NCI-H1092 (cell line): ENCODE results near the gene SYNCRIP.
"Not testable (repeated sequence)": the region's sequence is repeated elsewhere in the genome, so short reads cannot be mapped to it uniquely, and the experiment has no call there.

Source experiments
- DNase-seq: peaks from one replicate; lab custom pipeline; 2025; lab: John Stamatoyannopoulos, UW

The SYNCRIP gene

DNA sequence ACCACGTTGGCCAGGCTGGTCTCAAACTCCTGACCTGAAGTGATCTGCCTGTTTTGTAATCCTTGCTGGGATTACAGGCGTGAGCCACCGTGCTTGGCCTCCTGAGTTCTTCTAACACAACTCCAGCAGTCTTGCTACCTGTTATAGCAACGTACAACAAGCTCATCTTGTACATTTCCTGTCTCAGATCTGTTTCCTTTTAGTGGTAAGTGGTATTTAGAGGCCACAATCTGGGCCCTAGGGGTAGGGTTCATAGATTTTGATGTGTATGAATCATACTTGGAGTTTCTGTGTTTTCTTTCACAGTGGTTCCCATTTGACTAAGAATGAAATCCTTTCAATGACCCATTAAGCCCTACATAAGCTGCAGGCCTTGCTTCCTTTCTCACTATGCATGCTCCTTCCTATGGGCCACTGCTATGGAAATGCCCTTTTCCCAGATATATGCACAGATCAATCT lies 27.1 kb upstream of the SYNCRIP start:
- no peak for DNase-seq

DNA sequence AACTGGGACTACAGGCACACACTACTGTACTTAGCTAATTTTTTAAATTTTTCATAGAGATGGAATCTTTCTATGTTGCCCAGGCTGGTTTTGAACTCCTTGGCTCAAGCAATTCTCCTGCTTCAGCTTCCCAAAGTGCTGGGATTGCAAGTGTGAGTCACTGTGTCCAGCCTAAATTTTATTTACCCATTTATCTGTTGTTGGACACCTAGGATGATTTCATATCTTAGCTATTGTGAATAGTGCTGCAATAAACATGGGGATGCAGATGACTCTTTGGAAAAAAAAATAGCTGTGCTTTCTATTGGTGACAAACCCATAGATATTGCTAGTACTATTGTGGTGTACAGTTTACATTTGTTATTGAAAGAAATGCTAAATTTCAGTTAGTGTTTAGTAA lies 19.6 kb upstream of the SYNCRIP start:
- no peak for DNase-seq

DNA sequence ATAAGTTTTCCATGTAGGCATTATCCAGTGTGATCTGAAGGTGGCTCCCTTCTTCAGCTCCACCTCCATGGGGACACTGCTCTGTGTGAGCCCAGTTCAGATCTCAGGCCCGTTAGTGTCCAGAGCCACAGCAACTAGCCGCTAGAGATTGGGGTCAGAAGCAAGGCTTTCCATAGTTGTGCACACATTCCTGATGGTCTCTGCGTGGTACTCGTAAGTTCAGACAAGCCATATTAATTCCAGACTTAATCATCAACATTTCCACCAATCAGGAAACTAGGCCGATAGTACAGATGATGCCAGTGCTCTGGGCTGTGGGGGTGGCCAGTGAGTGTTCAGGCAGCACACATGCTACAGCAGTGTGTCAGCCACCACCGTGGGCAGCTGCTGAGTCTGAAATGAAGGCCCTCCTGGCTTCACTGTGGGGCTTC lies 17.5 kb upstream of the SYNCRIP start:
- no peak for DNase-seq

DNA sequence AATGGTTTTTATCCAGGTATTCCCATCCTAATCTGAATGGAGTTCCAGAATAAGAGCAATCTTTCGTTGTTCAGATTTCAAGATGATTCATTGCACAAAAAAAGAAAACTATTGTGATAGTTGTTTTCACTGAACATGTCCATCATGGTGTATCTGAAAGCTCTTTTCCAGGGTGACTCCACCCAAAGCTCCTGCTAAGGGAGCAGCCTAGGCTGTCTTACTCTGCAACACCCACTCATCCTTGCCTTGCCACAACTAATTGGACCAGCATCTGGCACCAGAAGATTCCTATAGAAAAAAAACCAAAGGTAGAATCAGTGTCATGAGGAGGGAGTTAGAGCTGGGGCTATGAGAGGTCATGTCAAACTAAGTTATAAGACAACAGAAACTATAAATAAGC lies 7.9 kb upstream of the SYNCRIP start:
- DNase-seq: no peak

DNA sequence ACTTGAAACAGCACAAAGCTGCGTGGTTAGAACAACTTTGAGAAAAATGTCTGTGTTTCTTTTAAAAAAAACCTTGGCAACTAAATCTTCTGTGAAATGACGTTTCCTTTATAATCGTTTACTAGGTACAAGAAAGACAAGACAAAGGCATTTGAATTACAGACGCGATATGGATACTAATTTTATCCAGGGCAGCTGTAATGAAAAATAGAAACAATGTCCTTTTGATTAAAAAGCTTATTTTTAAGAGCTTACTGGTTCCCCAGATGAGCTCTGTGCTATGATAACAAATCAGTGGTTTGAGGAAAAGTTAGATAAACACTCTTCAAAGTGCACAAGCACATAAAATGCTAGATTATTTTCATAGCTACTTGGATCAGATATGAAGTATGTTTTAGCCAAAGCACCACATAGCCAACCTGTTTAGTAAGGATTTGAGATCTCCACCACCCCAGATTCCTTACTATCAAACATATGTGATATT lies 1.6 kb upstream of the SYNCRIP start:
- no peak for DNase-seq

DNA sequence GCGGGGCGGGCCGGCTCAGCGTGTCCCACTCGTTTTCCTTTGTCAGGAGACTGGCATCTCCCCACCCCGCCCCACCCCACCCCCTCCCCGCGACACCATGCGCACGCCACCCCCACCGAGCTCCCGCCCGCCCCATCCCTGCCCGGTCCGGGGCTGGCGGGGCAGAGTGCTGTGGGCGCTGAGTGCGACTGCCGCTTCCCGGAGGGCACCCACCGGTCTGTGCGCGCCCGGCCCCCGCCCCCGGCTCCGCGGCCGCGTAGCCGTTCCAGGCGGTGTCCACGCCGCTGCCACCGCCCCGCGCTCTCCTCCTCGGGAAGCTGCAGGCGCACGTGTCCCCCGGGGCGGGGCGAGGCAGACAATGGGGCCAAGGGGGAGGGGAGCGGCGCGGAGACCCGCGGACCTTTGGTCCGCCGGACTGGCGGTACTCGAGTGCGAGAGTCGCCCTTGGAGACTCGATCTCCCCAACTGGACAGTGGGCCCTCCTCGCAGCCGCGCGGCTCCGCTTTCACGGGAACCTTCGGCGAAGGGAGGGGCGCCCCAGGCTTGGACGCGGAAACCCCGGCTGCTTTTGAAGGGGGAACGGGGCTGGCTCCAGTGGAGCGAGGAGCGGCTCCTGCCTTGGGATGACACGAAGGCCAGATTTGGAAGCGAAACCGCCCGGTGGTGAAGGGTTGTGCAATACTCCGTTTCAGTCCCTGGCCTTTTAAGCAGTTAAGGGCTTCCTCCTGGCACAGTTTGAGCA lies 1.0 kb upstream of the SYNCRIP start:
- peak; percentile 78 for DNase-seq

DNA sequence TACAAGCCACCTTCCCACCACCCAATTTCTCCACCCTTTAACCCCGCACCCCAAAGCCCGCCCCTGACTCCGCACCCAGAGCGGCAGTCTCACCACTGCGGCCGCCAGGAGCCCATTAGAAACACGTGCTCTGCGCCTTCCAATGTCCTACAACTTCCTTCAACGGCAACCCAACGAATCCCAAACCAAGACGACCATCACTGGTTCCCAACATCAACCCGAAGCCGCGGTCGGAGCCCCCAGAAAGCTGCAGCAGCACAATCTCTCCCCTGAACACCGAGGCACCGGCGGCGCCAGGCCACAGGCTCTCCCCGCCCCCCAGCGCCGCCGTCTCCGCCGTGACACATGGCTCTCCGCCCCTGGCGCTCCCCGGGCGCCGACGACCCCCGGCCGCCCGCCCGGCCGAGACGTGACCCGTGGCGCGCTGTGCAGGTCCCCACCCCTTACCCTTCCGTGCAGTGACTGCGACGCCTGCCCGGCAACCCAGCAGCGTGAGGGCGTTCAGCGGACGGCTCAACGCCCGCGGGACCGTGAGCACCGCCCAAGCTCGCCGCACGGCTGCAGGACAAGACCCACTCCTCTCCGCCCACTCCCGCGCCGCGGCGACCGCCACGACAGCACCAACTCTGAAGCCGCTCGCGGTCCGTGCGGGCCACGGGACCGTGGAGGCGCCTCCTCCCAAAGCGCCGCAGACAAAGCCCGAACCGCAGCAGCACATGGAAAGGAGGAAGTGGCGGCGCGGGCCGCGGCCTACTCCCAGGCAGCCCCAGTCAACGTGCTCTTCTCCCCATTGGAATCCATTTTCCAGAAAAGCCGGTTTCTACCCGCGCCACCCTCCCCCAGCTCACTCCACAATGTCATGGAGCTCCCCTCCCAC lies 551 bp downstream of the SYNCRIP start:
- peak; percentile 10 for DNase-seq

DNA sequence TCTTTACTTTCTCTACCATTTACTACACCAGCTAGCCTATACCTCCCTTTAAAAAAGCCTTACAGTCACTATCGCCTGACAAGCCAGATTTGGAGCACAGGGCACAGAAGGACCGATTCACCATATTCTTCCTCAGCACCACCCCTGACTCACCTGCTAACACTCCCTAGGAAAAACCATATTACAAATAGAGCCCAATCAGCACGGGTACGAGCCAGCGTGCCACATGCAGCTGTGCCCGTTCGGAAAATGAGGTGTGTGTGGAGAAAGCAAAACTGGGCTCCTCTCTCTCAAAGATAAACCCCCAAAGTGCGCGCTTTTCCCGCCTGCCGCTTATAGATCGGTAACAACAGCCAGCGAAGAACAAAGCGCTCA lies 1.2 kb downstream of the SYNCRIP start:
- no peak for DNase-seq

DNA sequence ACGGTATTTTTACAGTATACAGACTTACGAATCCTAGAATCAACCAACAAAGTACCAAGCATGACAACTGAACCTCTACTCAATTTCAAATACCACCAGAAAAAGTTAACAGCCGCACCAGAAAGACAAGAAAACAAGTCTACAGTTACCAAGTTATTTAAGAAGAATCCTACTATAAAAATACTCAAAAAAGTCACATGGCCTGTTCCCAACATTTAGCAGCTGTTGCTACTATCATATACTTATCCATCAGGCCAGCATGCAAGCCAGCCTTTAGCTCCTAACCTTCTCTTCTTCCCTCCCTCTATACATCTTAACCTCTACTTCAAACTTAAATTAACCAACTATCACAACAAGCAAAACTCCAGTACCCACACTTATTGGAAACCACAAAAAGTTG lies 1.9 kb downstream of the SYNCRIP start:
- no peak for DNase-seq

DNA sequence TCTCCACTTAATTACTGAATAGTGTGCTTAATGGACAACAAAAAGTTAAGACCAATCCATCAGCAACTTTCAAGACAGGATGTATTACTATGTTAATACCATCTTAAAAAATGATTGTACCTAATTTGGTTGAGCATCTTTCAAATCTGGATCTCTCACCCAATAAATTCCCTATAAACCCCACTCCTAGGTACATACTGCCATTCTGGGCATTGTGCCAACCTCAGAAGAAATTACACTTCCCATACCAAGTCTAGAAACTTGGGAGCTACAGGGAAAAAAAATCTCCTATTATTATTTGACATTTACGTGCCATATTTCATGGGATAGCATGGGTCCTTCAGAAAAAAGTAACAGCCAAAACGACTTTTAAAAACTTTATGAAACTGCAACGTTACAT lies 5.1 kb downstream of the SYNCRIP start:
- no peak for DNase-seq

DNA sequence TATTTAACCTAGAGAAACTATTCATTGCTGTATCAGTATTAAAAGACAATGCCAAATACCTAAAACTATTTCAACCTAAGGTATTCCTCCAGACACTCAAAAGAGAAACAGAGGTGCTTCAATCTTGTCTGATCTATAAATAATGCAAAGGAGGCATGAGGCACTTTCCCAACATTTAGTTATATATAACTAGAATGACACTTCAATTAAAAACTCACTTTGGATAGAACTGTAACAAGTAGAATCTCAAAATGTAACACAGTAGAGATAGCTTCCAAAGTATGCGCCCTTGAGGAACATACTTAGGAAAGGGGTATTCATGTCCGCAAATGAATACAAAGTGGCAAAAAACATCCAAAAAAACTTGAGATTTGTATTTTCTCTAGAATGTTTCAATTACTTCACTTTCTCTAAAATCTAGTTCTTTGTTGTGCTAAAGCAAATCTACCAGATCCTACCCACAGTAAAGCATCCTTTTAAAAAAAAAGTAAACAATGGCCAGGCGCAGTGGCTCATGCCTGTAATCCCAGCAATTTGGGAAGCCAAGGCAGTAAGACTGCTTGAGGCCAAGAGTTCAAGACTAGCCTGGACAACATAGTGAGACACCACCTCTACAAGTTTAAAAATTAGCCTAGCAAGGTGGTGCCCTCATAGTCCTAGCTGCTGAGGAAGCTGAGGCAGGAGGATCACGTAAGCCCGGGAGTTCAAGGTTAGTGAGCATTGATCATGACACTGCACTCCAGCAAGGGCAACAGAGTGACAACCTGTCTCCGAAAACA lies 10.3 kb downstream of the SYNCRIP start:
- no peak for DNase-seq

DNA sequence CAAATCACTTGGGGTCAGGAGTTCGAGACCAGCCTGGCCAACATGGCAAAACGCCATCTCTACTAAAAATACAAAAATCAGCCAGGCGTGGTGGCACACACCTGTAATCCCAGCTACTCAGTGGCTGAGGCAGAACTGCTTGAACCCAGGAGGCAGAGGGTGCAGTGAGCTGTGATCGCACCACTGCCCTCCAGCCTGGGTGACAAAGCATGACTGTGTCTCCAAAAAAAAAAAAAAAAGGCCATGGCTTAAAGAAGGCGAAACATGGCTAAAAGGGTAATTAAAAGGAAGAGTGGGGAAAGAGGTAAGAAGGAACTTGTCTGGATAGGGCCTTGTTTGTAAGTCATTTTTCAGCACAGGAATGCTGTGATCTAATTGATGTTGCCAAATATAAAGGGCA lies 11.6 kb downstream of the SYNCRIP start:
- not testable (repeated sequence) for DNase-seq

DNA sequence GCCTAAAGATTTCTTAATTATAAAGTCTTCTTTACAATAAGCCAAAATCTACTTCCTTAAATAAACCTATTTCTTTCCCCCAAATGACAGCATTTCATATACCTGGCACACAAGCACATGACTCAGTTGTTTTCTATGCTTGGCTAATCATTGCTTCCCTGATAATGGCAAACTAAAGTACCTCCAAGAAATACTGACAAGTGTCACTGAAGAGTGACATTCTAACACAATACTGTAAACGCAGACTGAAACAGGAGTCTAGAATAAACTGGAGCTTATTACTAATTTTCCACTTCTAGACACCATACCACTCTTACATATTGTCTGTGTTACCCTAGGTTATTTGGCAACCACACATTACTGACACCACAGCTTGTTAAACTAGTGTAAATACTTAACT lies 14.3 kb downstream of the SYNCRIP start:
- DNase-seq: no peak

DNA sequence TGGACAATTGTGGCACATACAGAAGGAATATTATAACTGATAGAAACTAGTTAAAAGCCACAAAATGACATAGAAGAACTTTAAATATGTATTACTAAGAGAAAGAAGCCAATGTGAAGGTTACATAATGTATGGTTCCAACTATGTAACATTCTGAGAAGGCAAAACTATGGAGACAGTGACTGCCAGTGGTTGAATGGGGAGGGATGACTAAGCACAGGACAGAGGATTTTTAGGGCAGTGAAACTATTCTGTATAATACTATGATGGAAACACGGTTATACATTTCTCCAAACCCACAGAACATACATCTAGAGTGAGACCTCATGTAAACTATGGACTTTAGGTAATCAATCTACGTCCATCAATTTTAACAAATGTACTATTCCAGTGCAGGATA lies 22.4 kb downstream of the SYNCRIP start:
- DNase-seq: no peak

DNA sequence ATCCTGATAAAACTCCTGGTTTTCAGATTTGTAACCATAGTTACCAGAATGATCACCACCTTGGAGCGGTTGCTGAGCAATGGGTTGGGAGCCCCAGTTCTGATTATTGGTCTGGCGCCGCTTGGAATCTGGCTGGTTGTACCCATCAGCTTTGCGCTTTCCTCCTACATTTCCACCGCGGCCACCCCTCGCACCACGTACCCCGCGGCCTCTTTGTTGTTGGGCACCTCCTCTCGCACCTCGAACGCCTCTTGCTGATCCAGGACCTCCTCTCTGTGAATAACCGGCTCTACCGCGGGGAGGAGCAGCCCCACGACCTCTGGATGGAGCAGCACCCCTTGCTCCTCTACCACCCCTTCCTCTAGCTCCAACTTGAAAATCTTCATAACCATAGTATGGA lies 27.9 kb downstream of the SYNCRIP start:
- DNase-seq: no peak

DNA sequence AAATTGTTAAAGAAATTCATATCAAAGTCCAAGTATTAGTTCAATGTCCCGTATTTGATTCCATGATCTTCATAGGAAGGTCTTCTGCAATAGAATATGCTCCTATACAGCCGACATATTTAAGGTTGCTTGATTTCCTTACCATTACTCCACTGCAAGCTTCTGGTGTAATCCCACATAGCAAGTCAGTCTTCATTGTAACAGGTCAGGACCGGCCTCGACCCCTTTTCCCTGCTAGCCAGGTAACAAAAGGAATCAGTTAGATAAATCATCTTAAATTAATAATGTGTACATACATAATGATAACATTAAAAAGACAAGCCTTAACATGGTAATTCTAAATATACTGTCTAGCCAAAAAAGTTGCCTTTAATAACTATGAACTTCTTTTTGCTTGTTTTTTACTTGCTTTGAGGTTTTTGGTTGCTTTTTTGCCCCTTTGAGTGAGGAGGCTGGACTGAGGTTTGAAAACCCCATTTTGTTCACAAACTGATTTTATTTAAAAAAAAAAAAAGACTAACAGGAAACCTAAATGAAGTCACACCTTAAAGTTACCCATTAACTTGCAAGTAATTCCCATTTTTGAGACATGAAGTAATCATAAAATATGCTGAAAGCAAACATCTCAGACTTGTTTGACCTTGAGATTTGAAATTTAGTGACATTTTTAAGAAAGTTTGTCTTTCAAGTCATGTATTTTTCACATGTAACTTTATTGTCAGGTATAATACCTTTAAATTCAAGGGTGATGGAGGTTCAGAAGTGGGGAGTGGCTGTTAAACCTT lies 29.8 kb downstream of the SYNCRIP start:
- no peak for DNase-seq

DNA sequence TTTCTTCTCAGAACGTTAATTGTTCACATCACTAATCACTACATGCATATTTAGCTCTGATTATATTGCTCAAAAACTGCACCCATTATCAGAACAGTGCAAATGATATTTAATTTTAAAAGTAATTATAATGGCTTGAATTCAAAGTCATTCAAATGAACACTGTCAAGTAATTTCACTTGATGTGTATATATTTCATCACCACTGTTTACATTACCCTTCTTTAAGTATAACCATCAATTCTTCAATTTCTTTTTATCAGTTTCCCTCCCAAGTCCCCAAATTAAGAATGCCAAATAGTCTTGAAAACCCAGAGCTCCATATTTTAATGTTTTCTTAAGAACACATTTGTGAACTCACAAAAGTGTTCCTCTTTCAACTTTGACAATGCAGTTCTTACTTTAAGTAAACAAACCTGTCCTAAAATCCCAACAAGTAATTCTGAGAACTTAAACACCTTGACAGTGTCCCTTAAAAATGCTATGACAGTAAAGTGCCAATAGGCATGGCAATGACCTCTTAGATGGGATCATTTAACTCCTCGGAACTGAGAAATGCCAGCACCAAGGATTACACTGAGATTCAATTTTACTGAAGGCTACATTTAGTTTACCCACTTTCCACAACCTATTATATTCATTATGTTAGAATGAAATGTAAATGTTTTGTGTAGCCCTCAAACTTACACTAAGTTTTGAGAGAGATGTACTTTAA lies 32.3 kb downstream of the SYNCRIP start:
- no peak for DNase-seq

DNA sequence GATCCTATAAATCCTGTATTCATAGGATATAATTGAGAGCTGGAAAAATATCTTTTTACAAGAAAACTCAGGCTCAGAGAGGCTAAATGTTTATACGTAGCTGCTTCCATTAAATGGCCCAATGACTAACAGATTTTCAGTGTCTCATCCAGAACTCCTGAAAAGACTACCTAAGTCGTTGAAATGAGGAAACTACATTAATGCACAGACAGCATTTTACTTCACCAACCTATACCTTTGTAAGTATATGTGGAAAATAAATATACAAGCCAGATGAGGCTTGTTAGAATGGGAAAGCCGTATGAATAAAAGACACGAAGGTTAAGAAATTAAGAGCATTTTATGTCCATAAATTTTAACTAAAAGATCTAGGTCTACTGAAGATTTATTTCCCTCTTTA lies 40.6 kb downstream of the SYNCRIP start:
- DNase-seq: no peak

DNA sequence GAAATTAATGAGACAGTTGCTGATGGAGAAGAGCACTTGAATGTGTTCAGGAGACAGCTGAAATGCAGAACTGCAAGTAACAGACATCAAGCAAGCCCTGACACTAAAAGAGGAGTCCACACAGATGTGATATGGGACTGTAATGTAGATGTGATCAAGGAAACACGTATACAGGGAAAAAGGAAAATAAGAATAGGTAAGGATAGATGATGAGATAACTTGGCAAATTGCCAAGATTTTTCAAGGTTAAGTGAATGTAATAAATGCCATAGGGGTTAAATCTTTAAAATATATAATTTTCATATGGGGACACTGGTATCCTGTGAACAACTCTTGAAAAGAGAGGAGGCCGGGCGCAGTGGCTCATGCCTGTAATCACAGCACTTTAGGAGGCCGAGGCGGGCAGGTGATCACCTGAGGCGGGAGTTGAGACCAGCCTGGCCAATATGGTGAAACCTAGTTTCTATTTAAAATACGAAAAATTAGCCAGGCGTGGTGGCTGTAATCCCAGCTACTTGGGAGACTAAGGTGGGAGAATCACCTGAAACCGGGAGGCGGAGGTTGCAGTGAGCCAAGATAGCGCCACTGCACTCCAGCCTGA lies 41.9 kb downstream of the SYNCRIP start:
- DNase-seq: no peak

DNA sequence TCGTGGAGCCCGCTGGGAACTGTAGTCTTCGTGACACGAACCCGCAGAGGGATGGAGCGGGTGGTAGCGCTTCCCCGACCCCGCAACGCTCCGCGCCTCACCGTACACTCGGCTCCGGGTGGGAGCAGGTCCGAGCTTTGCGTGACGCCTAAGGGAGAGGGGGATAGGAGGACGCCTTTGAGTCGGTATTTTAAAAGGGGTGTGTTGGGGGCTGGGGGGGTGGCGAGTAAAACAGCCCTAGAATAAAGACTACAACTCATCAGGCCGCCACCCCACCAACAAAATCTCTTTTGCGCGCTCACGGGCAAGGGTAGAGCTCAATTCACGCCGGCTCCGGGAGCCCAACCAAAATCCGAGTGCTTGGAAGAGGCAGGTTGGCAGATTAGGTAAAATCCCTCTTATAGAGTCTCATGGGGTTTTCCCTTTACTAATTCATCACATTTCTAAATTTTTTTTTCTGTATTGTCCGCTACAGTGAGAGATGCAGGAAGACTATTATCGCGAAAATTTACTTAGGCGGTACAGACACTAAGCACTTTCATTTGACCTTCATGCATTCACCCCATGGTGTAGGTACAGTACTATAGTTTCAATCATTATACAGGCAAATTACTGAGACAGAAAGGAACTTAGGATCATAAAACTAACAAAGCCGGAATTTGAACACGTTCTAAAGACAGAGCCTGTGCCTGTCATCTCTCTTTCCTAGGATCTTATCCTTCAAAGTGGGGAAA lies 48.3 kb downstream of the SYNCRIP start:
- DNase-seq: no peak
